GM18867 (cell line): Measurements from ENCODE around the gene PGPEP1.
"Not testable (repeated sequence)": the region's sequence is repeated elsewhere in the genome, so short reads cannot be mapped to it uniquely, and the experiment has no call there.

Experiments used
- ATAC-seq: cut with Tn5 transposase; IDR thresholded peaks from one replicate; pipeline ENCODE4 v1.9.1; 2021; ENCODE audit warnings: mild to moderate bottlenecking, moderate library complexity; ENCODE audit not compliant: unreplicated experiment

Gene PGPEP1

DNA sequence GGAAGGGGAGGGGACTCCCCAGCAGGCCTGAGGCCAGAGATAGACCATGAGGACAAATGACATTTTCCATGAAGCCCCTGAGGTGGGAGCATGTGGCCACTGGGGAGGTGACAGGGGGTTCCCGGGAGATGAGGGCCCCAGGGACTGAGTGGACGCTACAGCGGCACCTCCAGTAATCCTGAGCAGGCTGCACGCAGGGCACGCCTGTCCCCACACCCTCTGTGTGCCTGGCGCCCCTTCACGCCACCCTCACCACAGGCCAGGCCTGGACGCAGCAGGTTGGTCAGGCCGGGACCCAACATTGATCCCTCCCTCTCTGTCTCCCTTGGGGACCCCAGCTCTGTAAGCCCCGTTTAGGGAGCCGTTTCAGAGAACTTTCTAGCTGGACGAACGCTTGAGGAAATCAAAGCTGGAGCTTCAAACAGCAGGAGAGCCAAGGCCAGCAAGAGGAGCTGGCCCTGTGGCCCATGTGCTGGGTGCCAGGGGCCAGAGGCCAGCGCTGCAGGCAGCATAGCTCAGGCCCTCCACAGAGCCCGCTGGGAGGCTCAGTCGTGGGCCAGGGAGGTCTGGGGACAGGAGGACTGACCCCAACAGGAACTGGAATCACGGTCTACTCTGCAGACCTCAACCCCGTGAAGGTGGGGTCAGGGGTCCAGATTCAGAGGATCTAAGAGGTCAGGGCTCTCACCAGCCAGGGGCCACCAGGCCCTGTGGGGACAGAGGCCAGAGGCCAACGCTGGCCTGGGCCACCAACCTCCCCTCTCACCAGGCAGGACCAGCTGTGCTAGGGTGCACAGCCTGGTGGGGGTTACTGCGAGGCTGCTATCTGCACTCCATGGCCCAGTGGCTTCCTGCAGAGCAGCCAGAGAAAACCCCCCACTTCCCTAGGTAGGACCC is 32.1 kb upstream of the PGPEP1 start:
- ATAC-seq, result no peak

DNA sequence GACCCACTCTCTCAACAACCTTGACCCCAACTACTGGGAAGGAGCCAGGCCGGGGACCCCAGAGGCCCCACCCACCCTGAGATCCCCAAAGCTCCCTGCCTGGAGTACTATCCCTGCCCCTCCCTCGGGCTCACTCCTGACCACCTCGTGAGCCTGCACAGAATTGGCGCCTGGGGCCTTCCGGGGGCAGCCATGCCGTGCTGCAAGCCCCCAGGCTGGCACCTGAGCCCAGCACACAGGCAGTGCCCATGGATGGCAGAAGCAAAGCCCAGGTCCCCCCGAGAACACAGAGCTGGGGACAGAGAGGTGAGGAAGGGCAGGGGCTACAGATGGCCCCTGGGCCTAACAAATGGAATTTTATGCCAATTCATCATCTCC is 31.5 kb upstream of the PGPEP1 start:
- ATAC-seq, result no peak

DNA sequence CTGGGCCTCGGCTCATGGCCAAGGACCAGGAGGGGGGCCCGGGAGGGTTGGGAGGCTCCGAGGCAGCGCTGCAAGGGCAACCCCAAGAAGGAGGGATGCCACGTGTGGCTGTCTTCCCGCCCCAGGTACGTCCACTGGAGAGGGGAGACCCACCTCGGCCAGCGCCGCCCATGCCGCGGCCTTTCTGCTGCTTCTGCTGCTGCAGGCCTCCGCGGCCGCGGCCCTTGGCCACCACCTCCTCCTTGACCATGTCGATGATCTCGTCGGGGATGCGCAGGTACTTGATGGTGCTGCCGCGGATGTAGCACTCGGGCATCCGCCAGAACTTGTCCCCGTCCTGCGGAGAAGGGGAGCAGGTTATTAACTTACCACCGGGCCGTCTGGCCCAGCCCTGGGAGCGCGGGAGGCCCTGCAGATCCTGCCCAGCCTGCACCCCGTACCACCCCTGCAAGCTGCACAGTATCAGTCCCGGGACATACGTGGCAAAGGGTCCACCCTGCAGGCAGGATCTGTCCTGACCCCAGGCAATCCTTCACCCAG is 30.8 kb upstream of the PGPEP1 start:
- ATAC-seq, result no peak

DNA sequence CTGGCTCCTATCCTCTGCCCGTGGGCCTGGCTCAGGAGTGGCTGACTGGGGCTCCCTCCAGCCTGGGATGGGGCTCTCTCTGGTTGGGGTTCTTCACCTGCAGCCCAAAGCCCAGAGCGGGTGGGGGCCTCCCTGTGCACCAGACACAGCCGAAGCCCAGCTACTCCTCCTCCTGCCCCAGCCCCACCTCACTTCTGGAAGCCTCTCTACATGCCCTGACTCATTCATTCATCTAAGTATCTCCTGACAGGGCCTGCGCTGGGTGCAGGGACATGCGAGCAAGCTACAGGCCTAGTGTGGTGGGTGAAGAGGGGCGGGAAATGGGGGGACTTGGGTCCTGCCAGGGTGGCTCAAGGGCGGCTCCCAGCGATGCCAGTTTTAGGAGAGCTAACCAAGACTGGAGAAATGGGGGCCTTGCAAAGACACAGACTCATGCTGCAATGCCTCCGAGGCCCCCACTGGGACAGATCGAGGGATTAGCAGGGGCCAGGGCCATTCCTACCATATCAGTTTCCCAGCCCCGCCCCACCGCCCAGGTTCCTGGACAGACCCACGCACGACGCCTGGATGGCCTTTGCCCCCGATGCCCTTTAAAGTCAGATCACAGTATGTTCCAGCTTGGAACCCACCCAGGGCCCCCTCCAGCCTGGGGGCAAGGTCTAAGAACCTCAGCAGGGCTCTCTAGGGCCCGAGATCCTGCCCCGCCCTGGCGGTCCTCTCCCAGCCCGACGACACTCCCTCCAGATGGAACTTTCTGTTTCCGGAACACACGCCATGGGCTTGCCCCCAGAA is 30.1 kb upstream of the PGPEP1 start:
- no peak for ATAC-seq

DNA sequence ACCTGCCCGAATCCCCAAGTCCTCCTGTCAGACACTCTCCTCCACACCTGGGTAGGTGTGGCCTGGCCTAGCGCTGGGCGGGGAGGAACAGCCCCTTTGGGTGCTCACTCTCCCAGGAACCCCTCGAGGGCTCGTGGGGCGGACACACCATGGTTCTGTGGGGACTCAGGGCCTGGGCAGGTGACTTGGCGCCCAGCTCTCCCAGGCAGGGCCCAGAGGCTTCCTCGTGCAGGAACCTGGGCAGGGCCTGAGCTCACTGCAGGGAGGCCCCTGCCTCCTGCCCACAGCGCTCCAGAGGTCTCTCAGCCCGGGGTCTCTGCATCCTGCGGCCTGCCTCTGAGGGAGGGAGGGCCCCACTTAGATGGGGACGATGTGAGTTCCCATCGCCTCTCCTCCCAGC is 29.4 kb upstream of the PGPEP1 start:
- no peak for ATAC-seq

DNA sequence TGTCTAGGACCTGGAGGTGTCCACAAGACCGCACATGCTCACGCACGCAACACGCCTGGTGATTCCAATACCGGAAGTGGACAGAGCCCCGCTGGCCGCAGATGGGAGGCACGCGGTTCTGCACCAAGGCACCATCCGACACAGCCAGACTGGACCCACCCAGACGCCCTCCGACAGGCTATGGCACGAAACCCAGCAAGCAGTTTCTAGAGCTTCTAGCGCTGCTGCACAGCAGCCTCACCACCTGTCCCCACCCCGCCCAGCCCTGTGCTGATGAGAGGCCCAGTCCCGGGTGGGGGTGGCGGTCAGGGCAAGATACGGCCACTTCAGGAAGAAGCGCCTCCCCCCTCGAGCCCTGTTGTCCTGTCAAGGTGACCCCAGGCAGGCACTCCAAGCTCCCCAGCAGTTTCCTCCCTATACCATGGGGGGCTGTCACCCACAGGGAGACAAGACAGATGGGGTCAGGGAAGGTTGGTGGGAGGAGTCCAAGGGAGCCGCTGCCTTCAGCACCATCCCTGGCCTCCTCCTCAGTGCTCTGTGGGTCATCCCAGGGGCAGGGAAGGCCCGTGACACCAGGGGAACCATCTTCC is 28.8 kb upstream of the PGPEP1 start:
- no peak for ATAC-seq

DNA sequence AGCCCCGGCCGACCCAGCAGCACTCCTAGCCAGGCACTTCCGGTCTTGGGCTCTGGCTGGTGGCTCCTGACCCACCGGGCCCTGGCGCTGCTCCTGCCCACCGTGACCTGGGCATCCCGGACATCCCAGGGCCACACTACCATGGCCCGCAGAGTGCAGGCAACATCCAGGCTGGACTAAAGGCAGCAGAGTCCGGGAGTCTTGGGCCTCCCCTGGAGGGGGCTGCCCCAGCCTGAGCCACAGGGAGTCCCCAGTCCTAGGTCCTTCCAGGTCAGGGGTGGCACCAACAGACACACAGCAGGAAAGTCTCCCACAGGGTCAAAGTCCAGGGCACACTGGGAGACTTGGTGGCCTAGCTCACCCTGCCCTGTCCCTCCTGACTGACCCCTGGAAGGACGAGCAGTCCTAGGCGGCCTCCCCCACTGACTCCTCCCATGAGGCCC is 28.3 kb upstream of the PGPEP1 start:
- no peak for ATAC-seq

DNA sequence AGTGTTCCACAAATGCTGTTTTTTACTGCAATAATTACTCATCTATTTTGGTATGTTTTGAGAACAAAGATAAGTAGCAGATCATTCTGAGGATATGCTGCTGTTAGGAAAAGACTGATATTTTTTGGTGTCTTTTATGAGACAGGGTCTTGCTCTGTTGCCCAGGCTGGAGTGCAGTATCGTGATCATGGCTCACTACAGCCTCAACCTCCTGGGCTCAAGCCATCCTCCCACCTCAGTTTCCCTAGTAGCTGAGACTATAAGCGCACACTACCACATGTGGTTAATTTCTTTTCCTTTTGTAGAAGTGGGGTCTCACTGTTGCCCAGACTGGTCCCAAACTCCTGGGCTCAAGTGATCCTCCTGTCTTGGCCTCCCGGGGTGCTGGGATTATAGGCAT is 27.0 kb upstream of the PGPEP1 start:
- ATAC-seq, result no peak

DNA sequence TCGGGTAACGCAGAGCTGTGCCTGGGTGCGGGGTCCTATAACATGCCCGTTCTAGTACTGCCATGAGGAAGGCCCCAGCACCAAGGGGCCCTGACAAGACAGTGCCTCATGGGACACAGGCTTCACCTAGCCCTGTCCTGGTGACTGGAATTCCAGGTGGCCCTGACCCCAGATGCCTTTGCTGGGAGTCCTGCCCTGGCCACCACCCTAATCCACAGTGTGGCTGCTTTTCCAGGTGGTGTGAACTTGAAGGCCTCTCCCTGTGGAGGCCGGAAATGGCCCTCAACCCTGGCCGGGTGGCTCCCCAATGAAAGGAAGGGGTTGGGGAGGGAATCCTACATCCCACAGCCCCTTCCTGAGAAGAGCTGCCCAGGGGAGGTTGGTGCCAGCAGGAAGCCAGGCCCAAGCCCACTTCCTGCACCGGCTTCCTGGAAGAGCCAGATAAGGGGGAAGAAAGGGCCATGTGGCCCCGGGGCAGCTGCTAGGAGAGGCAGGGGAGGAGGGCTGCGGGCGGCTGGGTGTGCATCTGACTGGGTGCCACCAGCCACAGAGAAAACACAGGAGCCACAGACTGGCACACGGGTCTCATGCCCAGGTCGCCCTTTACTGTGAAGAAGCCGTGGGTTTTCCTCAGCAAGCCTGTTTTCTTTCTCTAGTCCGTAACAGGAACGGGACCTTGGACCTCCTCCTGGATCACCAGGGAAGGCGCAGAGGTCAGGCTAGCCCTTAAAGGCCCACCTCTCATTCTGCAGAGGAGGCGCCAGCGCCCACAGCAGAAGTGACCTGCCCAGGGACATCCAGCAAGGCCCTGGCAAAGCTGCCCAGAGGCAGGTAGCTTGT is 22.2 kb upstream of the PGPEP1 start:
- no peak for ATAC-seq

DNA sequence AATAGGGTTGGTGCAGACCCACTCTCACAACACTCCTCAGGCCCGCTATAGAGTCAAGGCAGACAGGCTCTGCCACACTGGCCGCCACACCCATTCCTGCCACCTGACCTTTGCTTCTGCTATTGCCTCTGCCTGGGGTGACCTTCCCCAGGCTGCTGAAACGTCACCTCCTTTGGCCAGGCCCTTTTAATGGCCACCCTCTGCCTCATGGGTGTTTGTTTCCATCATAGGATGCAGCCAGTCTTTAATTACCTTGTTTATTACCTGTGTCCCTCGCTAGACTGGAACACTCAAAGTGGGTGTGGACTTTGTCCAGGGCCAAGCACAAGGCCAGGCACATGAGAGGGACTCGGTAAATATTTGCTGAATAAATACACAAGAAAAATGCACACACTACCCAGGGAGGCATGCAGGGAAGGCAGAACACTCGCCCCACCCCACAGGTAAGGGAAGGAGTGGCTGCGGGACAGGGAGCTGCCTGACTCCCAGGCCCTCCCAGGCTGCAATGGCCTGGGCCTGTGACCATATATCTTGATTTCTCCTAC is 20.7 kb upstream of the PGPEP1 start:
- no peak for ATAC-seq

DNA sequence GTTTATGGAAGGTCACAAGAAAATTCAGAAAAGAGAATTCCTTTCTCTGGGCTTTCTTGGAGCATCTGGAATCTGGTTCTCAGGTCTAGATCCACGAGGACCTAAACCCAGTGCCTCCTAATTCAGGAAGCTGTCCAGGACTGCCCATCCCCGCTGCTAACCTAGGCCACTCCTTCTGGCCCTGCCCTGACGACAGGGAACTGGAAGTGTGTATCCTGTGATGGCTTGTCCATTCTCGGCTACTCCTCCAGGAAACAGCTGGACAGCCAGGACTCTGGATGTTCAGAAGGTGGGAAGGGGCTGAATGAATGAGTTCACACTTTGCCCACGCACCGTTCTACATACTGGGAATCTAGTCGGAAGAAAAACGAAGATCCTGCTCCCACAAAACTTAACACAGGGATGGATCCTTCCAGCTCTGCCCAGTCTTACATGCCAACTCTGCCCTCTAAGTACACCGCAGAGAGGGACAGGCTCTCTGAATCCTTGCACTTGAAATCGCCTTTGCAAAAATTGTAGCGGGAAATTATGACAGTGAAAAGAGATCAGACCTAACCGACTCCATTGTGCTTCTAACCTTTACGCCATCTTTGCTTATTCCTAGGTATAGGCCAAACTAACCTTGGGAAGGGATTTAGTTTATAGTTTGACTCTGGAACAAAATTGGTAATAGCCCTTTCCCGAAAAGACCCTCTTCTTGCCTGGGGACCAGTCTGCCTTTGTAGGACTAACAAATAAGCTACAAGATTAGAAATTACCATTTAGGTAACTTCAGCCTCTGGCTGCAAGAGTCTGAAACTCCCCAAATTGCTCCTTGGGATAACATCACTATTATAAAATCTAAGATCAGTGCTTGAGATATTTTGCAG is 19.3 kb upstream of the PGPEP1 start:
- ATAC-seq, result no peak

DNA sequence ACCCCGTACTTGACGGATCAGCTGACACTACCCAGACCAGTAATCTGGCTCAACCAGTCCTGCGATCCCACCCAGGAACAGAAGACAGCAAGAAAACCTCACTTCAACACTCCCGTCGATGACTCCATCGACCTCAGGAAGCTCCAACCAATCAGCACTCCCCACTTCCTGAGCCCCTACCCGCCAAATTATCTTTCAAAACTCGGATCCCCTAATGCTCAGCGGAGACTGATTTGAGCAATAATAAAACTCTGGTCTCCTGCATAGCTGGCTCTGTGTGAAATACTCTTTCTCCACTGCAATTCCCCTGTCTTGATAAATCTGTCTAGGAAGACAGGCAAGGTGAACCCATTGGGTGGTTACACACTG is 18.7 kb upstream of the PGPEP1 start:
- no peak for ATAC-seq

DNA sequence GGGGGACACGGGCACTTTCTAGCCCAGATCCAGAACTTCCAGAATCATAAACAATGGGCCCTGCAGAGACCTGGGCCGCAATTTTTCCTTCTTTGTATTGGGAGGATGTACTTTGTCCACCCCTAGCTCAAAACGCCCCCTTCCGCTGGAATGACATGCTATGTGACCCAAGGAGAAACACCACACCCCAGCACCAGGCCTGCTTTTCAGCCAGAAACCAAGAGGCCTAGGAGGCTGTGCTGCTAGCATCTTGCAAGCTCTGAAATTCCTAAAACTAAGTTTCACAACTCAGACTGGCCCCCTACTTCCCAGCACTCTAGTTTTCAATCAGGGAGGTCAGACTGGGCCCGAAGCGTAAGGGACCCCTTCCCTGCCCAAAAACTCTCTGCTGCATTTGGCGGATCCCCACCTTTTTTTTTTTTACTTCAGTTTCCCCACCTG is 18.1 kb upstream of the PGPEP1 start:
- ATAC-seq, result no peak

DNA sequence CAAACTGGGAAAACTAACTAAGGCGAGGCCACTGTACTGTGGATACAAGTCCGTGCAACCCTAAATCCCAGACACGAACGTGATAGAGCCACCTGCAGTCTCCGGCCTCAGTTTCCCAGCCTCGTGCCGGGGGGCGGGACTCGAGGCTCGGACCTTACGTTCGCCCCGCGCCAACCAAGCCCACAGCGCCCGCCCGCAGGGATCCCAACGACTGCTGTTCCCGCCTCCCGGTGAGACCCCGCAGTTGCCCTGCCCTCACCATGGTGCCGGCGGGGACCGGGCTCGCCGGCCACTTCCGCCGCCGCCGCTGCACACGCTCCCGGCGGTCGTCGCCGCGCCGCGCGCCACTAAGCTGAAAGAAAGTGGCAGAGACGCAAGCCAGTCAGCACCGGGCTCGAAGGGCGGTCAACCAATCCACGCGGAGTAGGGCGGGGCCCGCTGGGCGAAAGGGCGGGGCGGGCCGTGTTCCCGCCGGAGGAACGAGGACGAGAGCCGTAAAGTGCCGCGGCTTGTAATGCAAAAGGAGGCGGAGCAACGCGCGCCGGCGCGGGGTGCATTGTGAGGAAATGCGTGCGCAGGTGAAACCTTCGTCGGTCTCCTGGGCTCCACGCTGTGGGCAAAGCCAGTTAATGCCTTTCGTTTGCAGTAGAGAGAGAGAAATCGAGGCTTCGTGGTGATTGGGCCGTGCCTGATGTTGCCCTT is 17.5 kb upstream of the PGPEP1 start, which contains the start of gene LSM4:
LSM4 (minus strand) TSS at position 318 of the 702 bp plus-strand sequence; CDS start at position 262, 56 bp downstream.
- peak; percentile 90 for ATAC-seq

DNA sequence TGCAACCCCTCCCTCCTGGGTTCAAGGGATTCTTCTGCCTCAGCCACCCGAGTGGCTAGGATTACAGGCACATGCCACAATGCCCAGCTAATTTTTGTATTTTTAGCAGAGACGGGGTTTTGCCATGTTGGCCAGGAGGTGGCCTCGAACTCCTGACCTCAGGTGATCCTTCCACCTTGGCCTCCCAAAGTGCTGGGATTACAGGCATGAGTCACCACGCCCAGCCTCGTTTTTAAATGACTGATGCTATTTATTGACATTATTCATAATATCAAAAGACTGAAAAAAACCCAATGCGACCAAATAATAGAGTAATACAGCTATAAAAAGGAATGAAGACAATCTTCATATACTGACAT is 16.0 kb upstream of the PGPEP1 start:
- not testable (repeated sequence) for ATAC-seq

DNA sequence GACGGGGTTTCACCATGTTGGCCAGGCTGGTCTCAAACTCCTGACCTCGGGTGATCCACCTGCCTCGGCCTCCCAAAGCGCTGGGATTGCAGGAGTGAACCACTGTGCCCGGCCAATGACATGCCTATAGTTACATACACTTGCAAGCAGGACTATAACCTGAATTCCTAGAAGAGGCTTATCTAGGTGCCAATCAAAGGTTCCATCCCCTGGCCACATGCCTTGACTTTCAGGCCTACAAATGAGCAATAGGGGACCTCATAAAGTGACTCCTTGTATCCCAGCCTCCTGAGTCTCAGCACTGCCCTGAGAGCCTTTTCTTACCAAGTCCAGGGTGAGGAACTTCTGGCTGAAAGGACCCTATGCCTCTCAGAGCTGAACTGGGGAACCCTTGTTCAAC is 13.6 kb upstream of the PGPEP1 start:
- no peak for ATAC-seq

DNA sequence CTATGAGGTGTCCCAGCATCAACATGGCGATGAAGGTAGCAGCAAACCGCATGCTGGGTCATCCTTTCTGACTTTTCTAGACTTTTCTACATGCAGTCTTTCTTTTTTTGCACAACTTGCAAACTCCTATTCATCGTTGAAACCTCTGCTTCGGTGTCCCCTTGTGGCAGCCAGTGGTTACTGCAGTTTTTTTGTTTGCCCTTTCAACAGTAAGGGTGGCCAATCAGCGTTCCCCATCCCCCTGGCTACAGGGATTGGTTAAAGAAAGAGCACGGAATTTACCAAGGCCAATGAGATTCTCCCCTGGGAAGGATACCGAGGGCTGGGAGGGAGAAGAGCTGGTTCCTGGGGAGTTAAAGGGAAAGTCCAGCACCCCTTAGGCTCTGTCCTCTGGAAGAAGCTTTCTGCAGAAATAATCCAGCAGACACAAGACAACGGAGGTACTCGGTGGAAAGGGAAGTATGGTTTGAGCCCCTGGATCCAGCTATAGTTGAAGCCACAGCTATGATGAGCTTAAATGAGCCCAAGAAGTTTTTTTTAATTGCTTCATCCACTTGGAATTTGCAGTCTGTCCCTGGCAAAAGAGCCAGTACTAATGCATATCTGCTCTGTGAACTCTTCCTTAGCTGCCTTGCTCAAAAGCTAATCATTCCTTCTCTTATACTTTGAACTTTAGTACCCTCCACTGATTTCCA is 11.9 kb upstream of the PGPEP1 start:
- peak; percentile 83 for ATAC-seq

DNA sequence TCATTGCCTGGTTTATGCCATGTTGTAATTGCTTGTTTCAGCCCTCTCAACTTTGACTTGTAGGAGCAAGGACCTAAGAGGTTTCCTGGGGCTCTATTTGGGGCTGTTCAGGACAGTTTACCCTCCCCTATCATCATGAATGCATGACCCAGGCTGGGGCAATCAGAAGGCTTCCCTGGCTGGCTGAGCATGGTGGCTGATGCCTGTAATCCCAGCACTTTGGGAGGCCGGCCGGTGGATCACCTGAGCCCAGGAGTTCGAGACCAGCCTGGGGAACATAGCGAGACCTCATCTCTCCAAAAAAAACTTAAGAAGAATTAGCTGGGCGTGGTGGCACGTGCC is 11.4 kb upstream of the PGPEP1 start:
- ATAC-seq, result no peak
